Sigmoid colon (tissue), 4 donors: ENCODE results near the gene RCAN1.

Experiments
- POLR2AphosphoS5 ChIP-seq, 4 donors: sonication (generic); formaldehyde crosslinking; IDR thresholded peaks; one replicate each; pipeline ENCODE4 v1.6.1; 2017; ENCODE audit warnings: antibody characterized with exemption in 4 of 4
- TF ChIP-seq, protein P1 (sequence below), 4 experiments: fragments of 450-650 bp in 3 of 4; fragments of 200-600 bp in 1 of 4; IDR thresholded peaks; one replicate each; pipeline ENCODE4 v1.5.1; 2016 to 2019; ENCODE audit warnings: antibody characterized with exemption in 4 of 4, mild to moderate bottlenecking in 3 of 4, moderate library complexity in 2 of 4

DNA sequence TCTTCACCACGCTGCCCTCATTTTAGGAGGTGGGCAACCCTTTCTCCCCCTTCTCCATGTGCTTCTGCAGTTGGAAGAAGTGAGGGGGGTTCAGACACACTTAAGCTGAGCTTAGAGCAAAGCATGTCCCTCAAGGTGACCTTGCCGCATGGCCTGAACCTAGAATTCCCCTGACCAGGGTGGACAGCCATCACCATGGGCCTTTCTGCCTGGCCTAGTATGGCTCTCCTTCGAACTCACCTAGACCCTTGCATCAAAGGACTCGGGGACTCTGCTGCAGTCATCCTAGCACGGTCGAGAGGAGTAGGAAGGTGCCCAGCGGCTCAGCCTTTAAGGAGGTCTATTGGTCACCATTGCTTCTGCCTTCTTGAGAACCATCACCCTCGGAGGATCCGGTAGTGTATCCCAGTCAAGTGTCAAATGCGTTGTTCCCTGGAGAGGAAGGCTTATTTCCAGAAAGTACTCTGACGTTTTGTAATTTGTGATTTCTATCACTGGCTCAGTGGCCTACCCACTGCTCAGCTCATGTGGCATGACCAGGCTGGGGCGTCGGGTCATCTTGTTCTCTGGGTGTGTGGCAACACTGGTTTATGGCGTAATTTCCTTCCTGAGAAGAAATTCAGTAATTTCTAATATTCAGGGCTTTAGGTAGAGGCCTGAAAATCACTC, 103.0 kb downstream of the RCAN1 start, which contains the start of gene KCNE1:
- TF ChIP-seq, protein P1, sequence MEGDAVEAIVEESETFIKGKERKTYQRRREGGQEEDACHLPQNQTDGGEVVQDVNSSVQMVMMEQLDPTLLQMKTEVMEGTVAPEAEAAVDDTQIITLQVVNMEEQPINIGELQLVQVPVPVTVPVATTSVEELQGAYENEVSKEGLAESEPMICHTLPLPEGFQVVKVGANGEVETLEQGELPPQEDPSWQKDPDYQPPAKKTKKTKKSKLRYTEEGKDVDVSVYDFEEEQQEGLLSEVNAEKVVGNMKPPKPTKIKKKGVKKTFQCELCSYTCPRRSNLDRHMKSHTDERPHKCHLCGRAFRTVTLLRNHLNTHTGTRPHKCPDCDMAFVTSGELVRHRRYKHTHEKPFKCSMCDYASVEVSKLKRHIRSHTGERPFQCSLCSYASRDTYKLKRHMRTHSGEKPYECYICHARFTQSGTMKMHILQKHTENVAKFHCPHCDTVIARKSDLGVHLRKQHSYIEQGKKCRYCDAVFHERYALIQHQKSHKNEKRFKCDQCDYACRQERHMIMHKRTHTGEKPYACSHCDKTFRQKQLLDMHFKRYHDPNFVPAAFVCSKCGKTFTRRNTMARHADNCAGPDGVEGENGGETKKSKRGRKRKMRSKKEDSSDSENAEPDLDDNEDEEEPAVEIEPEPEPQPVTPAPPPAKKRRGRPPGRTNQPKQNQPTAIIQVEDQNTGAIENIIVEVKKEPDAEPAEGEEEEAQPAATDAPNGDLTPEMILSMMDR (IDR thresholded peaks at IDR 0.05): no peak
- TF ChIP-seq POLR2AphosphoS5 (IDR thresholded peaks at IDR 0.05): peak in 3 of 4 donors; percentile 14 to 56 (median 52)
